Activated CD8-positive, alpha-beta memory T cell treated with anti-CD3 and anti-CD28 coated beads for 36 hours (primary cell): ENCODE measurements around the gene PLEKHA8. TPM values are rescaled to one million over a fixed set of nuclear protein-coding genes. Genes with fewer than 3 reads are reported as not detected.

Experiments used
- CTCF ChIA-PET: fragments of 350-600 bp; sonication (Branson Sonifier 250); formaldehyde crosslinking; loops from one replicate; lab custom pipeline; 2021; ENCODE audit warnings: antibody characterized with exemption; lab: Charles Lee
- POLR2A ChIA-PET: fragments of 350-600 bp; sonication (Branson Sonifier 250); formaldehyde crosslinking; loops from one replicate; lab custom pipeline; 2021; ENCODE audit warnings: antibody characterized with exemption; lab: Charles Lee
- total RNA-seq, 2 experiments: library from RNA; stranded (reverse); gene quantifications; one replicate each; pipeline ENCODE4 v1.2.3, GENCODE V29; 2021

PLEKHA8 gene
- total RNA-seq, 2 experiments from 2014 or later: 12.4 to 13.5 TPM

DNA sequence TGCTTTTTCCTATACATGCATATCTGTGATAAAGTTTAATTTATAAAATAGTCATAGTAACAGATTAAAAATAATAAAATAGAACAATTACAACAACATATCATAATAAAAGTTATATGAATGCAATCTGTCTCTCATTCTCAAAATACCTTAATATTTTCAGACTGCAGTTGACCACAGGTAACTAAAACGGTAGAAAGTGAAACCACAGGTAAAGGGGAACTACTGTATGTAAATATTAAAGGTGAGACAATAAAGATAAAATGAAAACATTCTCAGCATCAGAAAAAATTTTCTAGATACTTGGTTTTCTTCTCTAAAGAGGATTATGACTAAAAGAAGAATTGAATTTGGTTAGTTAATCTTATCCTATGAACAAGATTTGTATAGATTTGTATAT, 7.7 kb upstream of the PLEKHA8 start:
- ChIA-PET CTCF (no interaction called here), POLR2A (no interaction called here)

DNA sequence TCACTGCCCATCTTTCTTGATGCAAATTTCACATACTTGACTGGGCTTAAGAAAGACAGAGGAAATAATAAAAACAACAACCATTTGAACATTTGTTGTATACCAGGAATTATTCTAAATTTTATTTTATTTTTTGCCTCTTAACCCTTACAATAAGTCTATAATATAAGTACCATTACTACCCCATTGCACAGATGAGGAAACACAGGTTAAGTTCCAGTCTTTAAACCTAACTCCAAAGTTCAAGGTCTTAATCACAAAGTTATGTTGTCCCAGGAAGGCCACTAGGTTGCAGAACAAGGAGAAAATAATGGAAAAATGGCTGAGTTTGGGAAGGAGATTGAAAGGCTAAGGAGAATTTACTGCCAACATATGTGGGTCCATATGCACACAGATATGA, 5.2 kb upstream of the PLEKHA8 start:
- POLR2A ChIA-PET: no interaction called here
- CTCF ChIA-PET: no interaction called here

DNA sequence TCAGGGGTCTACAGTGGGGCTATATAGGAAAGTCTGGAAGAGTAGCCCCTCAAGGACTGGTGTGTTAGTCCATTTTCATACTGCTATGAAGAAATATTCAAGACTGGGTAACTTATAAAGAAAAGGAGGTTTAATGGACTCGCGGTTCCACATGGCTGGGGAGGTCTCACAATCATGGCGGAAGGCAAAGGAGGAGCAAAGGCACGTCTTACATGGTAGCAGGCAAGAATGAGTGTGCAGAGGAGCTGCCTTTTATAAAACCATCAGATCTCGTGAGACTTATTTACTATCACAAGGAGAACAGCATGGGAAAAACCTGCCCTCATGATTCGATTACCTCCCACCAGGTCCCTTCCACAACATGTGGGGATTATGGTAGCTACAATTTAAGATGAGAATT, 4.7 kb upstream of the PLEKHA8 start:
- ChIA-PET POLR2A (no interaction called here), CTCF (no interaction called here)

DNA sequence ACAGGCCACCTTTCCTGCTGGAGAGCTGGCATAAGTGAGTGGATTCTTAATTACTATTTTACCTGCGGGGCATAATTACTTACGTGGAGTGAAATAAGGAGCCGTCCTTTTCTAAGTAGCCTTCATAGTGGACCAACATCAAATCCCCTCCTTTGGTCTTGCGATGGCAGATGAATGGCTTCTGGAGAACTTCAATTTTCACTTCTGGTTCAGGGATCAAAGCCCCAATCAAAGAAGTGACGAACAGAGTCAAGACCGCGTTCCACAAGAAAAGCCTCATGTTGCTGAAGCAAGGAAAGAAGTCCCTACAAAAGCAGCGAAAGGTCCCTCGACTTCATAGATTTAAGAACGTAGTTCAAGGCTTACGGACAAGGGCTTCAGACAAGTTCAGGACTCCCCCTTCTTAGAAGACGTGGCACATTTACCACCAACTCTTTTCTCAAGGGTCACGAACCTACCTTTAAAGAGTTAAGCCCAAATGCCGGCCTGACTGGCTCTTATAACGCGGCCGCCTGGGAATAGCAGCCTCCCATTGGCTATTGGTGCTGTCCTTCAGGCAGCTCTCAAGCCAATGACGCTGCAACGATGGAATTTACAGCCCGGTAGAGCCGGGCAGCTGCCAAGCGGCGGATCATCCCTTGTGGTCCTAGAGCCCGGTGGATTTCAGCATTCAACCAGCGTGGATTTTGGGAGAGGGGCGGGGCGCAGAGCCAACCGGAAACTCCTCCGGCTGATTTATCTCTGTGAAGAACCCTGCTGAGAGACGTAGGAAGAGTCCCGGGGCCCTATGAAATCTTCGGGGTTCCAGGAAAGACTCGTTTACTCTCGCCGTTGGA, 1.8 kb upstream of the PLEKHA8 start, which contains the start of gene FKBP14:
FKBP14 (minus strand) TSS at position 474 of the 836 bp plus-strand sequence; CDS start at position 280, 194 bp downstream.
- POLR2A ChIA-PET: no interaction called here

DNA sequence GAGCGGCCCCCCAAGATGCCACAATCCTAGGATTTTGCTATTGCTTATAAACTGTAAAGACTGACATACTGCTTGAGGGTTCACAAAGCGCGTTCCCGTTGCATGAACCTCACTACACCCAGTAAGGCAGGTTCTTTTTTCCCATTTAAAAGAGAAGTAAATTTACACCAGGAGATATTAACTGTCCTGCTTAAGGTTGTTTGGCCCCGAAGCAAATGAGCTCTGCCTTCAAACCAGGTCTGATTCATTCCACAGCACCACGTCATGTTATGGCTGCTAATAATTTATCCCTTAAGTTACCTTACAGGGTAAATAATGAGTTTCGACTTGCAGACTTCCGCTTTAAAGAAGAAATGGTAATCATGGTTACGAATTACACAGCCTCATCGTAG, 1.2 kb upstream of the PLEKHA8 start:
- CTCF ChIA-PET: no interaction called here
- POLR2A ChIA-PET: interaction anchor here (1.1 kb wide), 1 partner anchor 567 kb away, joined by 3 read pairs; no protein-coding TSS in a partner anchor

More for the DNA sequence above, 1.8 kb upstream of the PLEKHA8 start, which contains the start of gene FKBP14:
- CTCF ChIA-PET: no interaction called here

DNA sequence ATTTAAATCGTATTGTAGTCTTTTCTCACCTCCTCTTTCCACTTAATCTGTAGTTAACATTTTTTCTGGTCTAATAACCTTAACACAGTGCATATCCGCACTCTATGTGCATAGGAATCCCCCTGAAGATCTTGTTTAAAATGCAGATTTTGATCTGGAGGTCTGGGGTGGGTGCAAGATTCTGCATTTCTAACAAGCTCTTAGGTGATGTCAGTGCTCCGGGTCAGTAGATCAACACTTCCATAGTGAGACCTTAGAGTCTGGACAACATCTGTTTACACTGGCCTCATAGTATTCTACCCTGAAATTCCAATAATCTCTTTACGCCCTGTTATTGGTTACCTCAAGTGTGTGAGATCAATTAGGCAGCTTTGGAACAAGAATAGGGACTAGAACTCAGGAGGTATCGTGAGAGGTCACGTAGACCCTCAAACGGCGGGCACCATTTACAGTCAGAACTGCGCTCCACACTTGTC, 434 bp upstream of the PLEKHA8 start:
- POLR2A ChIA-PET: interaction anchor here (0.9 to 1.1 kb wide), 2 partner anchors 108 to 566 kb away, joined by 3 read pairs; no protein-coding TSS in a partner anchor
- CTCF ChIA-PET: no interaction called here

DNA sequence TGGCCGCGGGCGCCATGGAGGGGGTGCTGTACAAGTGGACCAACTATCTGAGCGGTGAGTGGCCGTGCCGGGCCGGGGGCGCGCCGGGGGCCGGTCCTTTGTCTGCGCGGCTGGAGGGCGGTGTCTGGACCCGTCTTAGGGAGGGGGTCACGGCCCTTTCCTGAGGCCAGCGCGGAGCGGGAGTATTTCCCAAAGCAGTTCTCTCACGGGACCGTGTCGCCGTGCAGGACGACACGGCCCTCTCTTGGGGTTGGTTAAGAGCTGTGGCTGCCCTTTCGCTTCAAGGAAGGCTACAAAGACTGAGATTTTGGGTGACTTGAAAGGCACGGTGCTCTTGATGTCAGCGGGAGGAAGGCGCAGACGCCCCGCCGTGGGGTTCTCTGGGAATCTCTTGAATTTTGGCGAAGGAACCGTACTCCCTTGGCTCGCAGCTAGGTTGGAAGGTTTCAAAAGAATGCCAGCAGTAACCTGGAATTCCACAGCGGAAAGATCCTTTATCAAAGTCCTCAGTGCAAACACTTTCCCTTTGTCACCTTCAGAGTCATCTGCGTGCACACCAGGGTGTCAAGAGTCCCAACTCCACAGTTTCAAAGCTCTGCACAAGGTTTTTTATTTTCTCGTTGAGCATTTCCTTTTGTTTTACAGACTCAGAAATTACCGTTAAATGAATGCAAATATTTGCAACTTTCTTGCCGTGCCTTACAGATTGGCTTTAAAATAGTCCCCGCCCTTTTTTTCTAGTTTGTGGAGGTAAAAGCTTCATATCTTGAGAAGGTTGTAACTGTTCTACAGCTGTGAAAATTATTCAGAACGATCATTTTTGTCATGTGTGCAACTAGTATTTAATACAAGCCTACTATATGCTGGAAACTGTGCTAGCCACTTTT, 780 bp downstream of the PLEKHA8 start:
- CTCF ChIA-PET: no interaction called here
- POLR2A ChIA-PET: interaction anchor here (0.9 kb wide), 1 partner anchor 106 kb away, joined by 3 read pairs; no protein-coding TSS in a partner anchor

DNA sequence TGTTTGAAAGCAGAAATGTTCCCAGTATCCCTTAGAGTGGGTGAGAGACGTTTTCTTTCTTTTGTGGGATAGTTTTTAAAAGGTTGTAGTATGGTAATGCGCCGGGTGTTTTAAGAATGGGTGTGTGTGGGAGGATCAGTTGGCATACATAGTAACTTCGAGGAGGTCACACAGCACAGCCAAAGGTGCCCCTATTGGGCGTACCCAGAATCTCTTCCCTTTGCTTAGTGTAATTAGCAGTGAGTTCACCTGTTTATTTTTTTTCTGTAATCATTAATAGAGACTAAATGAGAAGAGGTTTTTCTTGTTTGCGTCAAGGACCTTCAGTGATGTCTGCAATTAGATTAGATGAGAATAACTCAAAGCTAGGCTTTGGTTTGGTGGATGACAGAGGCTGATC, 1.5 kb downstream of the PLEKHA8 start:
- POLR2A ChIA-PET: no interaction called here

DNA sequence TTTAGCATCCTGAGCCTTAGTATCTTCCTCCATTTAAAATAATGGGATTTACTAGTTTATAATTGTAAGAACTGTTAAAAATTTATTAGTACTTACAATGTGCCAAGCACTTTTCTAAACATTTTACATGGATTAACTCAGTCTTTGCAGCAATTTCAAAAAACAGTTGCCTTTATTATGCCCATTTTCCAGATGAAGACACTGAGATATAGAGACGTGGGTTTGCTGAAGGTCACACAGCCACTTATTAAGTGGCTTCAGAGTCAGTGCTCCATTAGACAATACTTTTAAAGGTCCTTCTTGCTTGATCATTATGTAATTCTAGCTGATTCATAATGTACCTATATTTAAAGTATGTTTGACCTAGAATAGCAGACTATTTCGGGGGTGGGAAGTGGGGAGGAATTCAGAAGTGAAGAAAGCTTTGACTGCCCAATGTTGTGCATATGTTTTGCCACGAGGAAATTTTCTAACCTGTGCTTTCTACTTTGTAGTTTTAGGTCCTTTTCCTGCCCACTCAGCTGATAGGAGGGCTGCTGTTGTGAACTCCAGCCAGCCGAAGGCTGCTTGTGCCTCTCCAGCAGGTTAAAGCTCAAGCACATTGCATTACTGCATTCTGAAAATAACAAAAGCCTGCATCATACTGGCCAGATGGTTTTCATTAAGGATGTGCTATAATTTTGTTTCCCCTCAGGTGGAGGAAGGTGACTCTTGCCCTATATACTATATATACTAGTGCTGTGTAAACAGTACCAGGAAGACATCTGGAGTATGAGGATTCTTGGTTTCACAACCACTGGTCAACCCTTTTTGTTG, 4.3 kb downstream of the PLEKHA8 start:
- ChIA-PET CTCF (no interaction called here), POLR2A (no interaction called here)

More for the DNA sequence above, 1.5 kb downstream of the PLEKHA8 start:
- CTCF ChIA-PET: no interaction called here

DNA sequence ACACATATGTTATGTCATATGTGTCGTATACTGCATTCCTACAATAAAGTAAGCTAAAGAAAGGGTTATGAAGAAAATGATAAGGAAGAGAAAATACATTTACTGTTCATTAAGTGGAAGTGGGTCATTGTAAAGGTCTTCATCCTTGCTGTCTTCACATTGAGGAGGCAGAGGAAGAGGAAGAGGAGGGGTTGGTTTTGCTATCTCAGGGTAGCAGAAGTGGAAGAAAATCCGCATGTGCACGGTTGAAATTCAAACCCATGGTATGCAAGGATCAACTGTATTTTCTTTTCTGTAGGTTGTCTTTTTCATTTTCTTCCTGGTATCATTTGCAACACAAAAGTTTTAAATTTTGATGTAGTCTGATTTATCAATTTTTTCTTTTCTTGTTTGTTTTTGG, 6.3 kb downstream of the PLEKHA8 start:
- ChIA-PET CTCF (no interaction called here), POLR2A (no interaction called here)

DNA sequence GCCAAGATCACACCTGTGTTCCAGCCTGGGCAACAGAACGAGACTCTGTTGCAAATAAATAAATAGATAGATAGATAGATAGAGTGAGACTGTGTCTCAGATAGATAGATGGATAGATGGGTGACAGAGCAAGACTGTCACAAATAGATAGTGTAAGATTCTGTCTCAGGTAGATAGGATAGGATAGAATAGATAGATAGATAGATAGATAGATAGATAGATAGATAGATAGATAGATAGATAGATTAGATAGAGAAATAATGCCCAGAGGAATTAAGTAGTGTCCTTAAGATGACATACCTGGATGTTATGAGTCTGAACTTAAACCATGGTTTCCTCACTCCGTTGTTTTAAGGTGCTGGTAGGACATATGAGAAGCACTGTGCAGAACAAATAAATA, 8.0 kb downstream of the PLEKHA8 start:
- ChIA-PET CTCF (no interaction called here), POLR2A (no interaction called here)

DNA sequence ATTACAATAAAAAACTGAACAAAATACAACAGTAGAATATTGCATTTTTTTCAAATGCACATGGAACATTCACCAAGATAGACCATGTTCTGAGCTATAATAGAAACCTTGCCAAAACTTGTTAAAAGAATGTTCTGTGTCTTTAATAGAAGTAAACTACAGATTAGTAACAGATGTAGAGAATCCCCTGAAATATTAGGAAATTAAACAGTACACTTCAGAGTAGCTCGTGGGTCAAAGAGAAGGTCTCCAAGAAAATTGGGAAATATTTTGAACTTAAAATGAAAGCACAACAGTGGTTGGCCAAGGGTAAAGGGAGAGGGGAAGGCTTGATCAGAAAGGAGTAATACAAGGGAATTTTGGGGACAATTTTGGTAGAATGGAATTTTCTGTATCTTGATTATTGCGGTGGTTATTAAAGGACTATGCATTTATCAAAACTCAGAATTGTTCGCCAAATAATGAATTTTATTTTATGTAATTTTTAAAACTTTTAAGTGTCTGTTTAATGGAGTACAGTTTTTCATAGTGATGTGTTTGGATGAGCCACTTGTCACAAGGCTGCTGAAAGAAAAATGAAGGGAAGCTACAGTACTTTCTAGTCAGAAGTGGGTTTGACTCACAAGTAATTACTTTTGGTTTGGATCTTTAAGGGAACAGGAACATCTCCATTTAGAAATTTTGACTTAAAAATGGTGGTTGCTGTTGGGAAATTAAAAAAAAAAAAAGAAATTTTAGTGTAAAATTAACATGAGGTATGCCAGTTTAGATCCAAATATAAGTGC, 10.2 kb downstream of the PLEKHA8 start:
- ChIA-PET CTCF (no interaction called here), POLR2A (no interaction called here)

DNA sequence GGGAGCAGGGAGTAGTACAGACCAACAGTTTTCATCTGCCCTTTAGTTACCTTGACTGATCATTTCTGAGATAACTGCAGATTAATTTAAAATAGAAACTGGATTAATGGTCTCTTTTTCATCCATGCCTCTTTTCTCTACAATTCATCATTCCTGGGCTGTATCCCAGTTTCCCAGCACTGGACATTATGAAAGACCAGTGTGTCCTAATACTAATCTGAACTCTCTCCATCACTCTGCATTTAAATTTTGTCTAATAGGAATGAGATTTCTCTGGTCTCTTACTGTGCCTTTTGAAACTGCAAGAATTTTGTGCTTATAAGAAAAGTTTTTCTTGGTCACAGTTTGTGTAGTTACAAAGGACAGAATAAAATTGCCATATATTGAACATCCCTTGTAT, 12.7 kb downstream of the PLEKHA8 start:
- CTCF ChIA-PET: no interaction called here
- POLR2A ChIA-PET: no interaction called here

DNA sequence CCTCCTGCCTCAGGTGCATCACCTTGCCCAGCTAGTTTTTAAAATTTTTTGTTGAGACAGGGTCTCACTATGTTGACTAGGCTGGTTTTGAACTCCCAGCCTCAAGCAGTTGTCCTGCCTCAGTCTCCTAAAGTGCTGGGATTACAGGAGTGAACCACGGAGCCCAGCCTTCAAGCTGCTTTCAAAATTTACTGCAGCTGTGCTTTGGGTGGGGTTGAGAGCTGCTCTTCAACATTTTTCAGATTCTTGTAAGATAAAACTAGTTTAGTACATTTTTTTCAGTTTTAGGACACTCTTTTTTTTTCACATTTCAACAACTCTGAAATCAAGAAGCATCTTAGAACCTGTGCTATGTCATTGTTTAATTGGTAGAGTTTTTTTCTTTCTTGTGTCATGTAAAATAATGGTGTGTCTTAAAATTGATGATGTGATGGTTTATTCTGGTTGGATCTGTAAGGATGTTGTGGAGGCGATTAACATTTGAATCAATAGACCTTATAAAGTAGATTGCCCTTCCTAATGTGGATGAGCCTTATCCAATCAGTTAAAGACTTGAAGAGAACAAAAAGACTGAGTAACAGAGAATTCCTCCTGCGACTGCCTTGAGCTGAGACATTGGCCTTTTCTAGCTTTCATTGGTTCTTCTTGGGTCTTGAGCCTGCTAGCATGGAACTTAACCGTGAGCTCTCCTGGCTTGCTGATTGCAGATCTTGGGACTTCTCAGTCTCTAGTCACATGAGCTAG, 13.5 kb downstream of the PLEKHA8 start:
- CTCF ChIA-PET: interaction anchor here (0.7 kb wide), 1 partner anchor 152 kb away, joined by 3 read pairs; no protein-coding TSS in a partner anchor
- POLR2A ChIA-PET: no interaction called here

DNA sequence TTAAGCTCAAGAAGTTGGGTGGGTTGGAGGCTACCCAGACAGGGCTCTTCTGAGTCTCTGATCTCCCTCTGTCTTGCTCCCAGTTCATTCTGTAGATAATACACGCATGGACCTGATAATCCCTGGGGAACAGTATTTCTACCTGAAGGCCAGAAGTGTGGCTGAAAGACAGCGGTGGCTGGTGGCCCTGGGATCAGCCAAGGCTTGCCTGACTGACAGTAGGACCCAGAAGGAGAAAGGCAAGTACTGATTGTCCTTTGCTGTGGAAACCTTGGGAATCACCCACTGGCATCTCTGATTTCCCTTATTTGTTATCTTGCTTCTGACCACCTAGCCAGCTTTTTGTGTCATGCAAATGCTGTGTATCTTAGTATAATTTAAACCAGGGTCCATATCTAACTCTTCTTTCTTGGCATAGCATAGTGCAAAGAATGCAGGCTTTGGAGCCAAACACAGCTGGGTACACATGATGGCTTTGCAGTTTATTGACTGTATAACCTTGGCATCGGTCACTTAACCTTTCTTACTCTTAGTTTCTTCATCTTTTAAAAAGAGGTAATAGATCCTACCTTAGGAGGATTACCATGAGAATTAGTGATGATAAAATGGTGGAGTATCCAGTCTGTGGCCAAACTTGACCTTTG, 18.0 kb downstream of the PLEKHA8 start:
- CTCF ChIA-PET: no interaction called here
- POLR2A ChIA-PET: no interaction called here

DNA sequence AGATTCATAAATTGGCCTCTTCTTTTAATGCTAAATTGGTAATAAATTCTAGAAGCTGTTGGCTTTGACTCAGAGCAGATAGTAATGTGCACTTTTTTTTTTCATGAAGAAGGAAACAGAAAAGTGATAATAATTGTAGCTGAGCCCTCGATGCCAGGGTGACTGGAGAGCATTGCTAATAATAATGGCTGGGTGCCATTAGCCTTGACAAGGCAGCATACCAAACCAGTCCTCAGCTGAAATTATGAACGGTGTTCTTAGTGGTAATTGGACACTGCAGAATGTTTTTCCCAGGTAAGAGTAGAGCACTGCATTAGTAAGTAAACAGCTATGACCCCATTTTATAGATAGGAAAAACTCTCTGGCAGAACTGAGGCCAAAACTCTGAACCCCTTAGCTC, 18.9 kb downstream of the PLEKHA8 start:
- ChIA-PET CTCF (no interaction called here), POLR2A (no interaction called here)

DNA sequence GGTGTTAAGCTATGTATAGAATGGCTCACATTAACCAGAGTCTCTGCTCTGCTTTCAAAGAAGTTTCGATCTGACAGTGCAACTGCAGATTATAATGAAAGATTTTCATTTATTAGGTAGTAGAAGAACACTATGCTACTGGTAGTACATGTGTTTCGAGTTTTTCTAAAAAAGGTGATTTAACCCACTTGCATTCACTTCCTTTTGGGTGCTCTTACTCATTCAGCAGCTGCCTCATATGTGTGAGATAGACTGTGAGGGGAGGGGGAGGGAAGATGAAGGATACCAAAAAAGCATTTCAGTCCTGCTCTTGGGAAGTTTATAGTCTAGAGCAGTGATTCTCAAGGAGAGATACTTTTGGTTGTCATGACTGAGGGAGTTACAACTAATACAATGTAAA, 20.4 kb downstream of the PLEKHA8 start:
- ChIA-PET POLR2A (no interaction called here), CTCF (interaction anchor here (1.1 kb wide), 1 partner anchor 14 kb away, joined by 3 read pairs; no protein-coding TSS in a partner anchor)
